MM.1S (cell line): ENCODE data around the gene CDHR1.
"Not testable (repeated sequence)": the region's sequence is repeated elsewhere in the genome, so short reads cannot be mapped to it uniquely, and the experiment has no call there.

Experiments
- DNase-seq: peaks from one replicate; pipeline ENCODE4 v3.0.0-alpha.2; 2015
- H2AFZ ChIP-seq: fragments of 300-600 bp; sonication (generic); 2 replicates; pipeline ENCODE4 v1.6.0; 2016; ENCODE audit warnings: antibody characterized with exemption, low read length
- H3F3A ChIP-seq: fragments of 300-600 bp; sonication (generic); 2 replicates; pipeline ENCODE4 v1.6.1; 2016; ENCODE audit warnings: mild to moderate bottlenecking, antibody characterized with exemption, low read length, moderate library complexity, mixed read lengths; ENCODE audit not compliant: insufficient read depth
- H3K27ac ChIP-seq: fragments of 300-600 bp; sonication (generic); 2 replicates; pipeline ENCODE4 v1.5.1; 2016; ENCODE audit warnings: mild to moderate bottlenecking, low read length
- H3K27me3 ChIP-seq: fragments of 300-600 bp; sonication (generic); replicated peaks from 2 replicates; pipeline ENCODE4 v1.6.0; 2016; ENCODE audit warnings: low read length; ENCODE audit not compliant: insufficient read depth
- H3K36me3 ChIP-seq: fragments of 300-600 bp; sonication (generic); replicated peaks from 2 replicates; pipeline ENCODE4 v1.6.1; 2016; ENCODE audit warnings: mild to moderate bottlenecking, low read length, mixed read lengths; ENCODE audit not compliant: insufficient read depth
- H3K4me1 ChIP-seq: fragments of 300-600 bp; sonication (generic); 2 replicates; pipeline ENCODE4 v1.6.1; 2016; ENCODE audit warnings: low read length, mixed read lengths
- H3K4me2 ChIP-seq: fragments of 300-600 bp; sonication (generic); 2 replicates; pipeline ENCODE4 v1.6.0; 2016; ENCODE audit warnings: low read depth, low read length
- H3K4me3 ChIP-seq: fragments of 300-600 bp; sonication (generic); 2 replicates; pipeline ENCODE4 v1.5.1; 2016; ENCODE audit warnings: low read length, mixed read lengths
- H3K79me2 ChIP-seq: fragments of 300-600 bp; sonication (generic); 2 replicates; pipeline ENCODE4 v1.6.1; 2016; ENCODE audit warnings: mixed run types, low read length, mixed read lengths
- H3K9ac ChIP-seq: fragments of 300-600 bp; sonication (generic); 2 replicates; pipeline ENCODE4 v1.6.1; 2016; ENCODE audit warnings: low read length, mixed read lengths
- H3K9me2 ChIP-seq: fragments of 300-600 bp; sonication (generic); replicated peaks from 2 replicates; pipeline ENCODE4 v1.6.1; 2016; ENCODE audit warnings: mild to moderate bottlenecking, low read length, mixed read lengths; ENCODE audit not compliant: insufficient read depth
- H3K9me3 ChIP-seq: fragments of 300-600 bp; sonication (generic); replicated peaks from 2 replicates; pipeline ENCODE4 v1.6.1; 2016; ENCODE audit warnings: mild to moderate bottlenecking, low read length, mixed read lengths; ENCODE audit not compliant: insufficient read depth
- H4K20me1 ChIP-seq: fragments of 300-600 bp; sonication (generic); 2 replicates; pipeline ENCODE4 v1.6.1; 2016; ENCODE audit warnings: mild to moderate bottlenecking, low read length, moderate library complexity, mixed read lengths; ENCODE audit not compliant: insufficient read depth
- EZH2 ChIP-seq: fragments of 300-600 bp; sonication (generic); optimal IDR thresholded peaks from 2 replicates; pipeline ENCODE3; 2017; ENCODE audit warnings: low read depth, mild to moderate bottlenecking, antibody characterized with exemption, low read length, mixed read lengths
- EZH2phosphoT487 ChIP-seq: fragments of 300-600 bp; sonication (generic); IDR thresholded peaks from 2 replicates; pipeline ENCODE4 v1.6.1; 2018; ENCODE audit warnings: antibody characterized with exemption, low read length
- TF ChIP-seq, protein P1 (sequence below): fragments of 300-600 bp; sonication (generic); IDR thresholded peaks from 2 replicates; pipeline ENCODE4 v1.5.1; 2016; ENCODE audit warnings: antibody characterized with exemption, low read length, mixed read lengths

CDHR1 gene

GRCh38 chr10:84194424-84195043, at the start of gene CDHR1:
CDHR1 (plus strand) TSS chr10:84194537; CDS start chr10:84194761, 224 bp downstream.
- Histone ChIP-seq H3K36me3 (no peaks in the 10 kb centered on the region), H3K9ac (peak within 1 kb of the TSS; percentile 22; the same call in 1 of the 2 replicates), H3K27ac (no peak within 1 kb of the TSS), H3K4me1 (no peaks in the 10 kb centered on the region), H3K9me3 (no peaks in the 10 kb centered on the region), H3K9me2 (no peaks in the 10 kb centered on the region), H2AFZ (peak within 1 kb of the TSS; percentile 54), H3K27me3 (no peaks in the 10 kb centered on the region), H3F3A (no peaks in the 10 kb centered on the region), H3K4me2 (peak within 1 kb of the TSS; percentile 92), H3K4me3 (peak within 1 kb of the TSS; percentile 53), H3K79me2 (no peaks in the 10 kb centered on the region), H4K20me1 (no peaks in the 10 kb centered on the region)
- DNase-seq: peak; percentile 41
- no peak for TF ChIP-seq EZH2phosphoT487
- TF ChIP-seq, protein P1, sequence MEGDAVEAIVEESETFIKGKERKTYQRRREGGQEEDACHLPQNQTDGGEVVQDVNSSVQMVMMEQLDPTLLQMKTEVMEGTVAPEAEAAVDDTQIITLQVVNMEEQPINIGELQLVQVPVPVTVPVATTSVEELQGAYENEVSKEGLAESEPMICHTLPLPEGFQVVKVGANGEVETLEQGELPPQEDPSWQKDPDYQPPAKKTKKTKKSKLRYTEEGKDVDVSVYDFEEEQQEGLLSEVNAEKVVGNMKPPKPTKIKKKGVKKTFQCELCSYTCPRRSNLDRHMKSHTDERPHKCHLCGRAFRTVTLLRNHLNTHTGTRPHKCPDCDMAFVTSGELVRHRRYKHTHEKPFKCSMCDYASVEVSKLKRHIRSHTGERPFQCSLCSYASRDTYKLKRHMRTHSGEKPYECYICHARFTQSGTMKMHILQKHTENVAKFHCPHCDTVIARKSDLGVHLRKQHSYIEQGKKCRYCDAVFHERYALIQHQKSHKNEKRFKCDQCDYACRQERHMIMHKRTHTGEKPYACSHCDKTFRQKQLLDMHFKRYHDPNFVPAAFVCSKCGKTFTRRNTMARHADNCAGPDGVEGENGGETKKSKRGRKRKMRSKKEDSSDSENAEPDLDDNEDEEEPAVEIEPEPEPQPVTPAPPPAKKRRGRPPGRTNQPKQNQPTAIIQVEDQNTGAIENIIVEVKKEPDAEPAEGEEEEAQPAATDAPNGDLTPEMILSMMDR: no peak
- no peak for TF ChIP-seq EZH2

GRCh38 chr10:84147347-84147746, 47.0 kb upstream of the CDHR1 start:
- H3K4me1 ChIP-seq: no peaks in the 10 kb centered on the region
- no peaks in the 10 kb centered on the region for H4K20me1 ChIP-seq
- no peak overlapping the region for H2AFZ ChIP-seq
- no peak overlapping the region for H3K4me2 ChIP-seq
- H3K27ac ChIP-seq: no peak overlapping the region
- peaks cover 31% of the 10 kb centered on the region for H3K79me2 ChIP-seq
- no peak overlapping the region for H3K4me3 ChIP-seq
- no peaks in the 10 kb centered on the region for H3K9me3 ChIP-seq
- TF ChIP-seq, protein P1: no peak
- no peak for TF ChIP-seq EZH2
- TF ChIP-seq EZH2phosphoT487: no peak
- no peak for DNase-seq
- no peaks in the 10 kb centered on the region for H3K27me3 ChIP-seq
- H3K9ac ChIP-seq: no peak overlapping the region
- H3F3A ChIP-seq: peaks cover 16% of the 10 kb centered on the region; the same call in 1 of the 2 replicates
- peaks cover 36% of the 10 kb centered on the region for H3K36me3 ChIP-seq
- no peaks in the 10 kb centered on the region for H3K9me2 ChIP-seq

DNA sequence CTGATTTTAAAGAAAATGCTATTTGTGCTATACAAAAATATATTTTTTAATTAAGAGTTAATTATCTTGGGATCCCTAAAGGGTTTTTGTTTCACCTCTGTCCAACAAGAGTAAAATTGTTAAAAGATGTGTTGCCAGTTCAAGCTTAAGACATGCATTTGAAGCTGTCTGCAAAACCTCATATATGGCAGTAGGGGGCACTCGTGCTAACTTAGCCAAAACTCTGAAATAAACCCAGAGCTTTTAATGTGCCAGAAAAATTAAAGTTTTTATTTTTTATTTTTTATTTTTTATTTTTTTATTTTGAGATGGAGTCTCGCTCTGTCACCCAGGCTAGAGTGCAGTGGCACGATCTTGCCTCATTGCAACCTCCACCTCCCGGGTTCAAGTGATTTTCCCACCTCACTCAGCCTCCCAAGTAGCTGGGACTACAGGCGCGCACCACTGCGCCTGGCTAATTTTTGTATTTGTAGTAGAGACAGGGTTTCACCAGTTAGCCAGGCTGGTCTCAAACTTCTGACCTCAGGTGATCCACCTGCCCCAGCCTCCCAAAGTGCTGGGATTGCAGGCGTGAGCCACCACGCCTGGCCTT, 46.2 kb upstream of the CDHR1 start:
- Histone ChIP-seq H3K36me3 (peaks cover 36% of the 10 kb centered on the region), H3K79me2 (peaks cover 23% of the 10 kb centered on the region), H3F3A (peaks cover 16% of the 10 kb centered on the region; the same call in 1 of the 2 replicates)
- H3K27me3 ChIP-seq, H3K27ac ChIP-seq, H3K9ac ChIP-seq, H3K9me2 ChIP-seq, H4K20me1 ChIP-seq, H3K4me1 ChIP-seq, H2AFZ ChIP-seq, H3K4me3 ChIP-seq, H3K9me3 ChIP-seq, H3K4me2 ChIP-seq: not testable (repeated sequence)
- TF ChIP-seq, protein P1: peak; percentile 41
- peak; percentile 51 for DNase-seq
